ENCODE data around the gene CACNA1C. TPM values are rescaled to one million over a fixed set of nuclear protein-coding genes. Genes with fewer than 3 reads are reported as not detected.

Gene CACNA1C
- total RNA-seq, 2 donors from 2014 or later = 0.84 to 10.2 TPM

- no peak overlapping the region for H3K4me3 ChIP-seq
- H3K4me1 ChIP-seq = no peaks in the 10 kb centered on the region
- intact Hi-C loops (cut with DNase I) = no loop called here
- TF ChIP-seq, protein P1, sequence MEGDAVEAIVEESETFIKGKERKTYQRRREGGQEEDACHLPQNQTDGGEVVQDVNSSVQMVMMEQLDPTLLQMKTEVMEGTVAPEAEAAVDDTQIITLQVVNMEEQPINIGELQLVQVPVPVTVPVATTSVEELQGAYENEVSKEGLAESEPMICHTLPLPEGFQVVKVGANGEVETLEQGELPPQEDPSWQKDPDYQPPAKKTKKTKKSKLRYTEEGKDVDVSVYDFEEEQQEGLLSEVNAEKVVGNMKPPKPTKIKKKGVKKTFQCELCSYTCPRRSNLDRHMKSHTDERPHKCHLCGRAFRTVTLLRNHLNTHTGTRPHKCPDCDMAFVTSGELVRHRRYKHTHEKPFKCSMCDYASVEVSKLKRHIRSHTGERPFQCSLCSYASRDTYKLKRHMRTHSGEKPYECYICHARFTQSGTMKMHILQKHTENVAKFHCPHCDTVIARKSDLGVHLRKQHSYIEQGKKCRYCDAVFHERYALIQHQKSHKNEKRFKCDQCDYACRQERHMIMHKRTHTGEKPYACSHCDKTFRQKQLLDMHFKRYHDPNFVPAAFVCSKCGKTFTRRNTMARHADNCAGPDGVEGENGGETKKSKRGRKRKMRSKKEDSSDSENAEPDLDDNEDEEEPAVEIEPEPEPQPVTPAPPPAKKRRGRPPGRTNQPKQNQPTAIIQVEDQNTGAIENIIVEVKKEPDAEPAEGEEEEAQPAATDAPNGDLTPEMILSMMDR (IDR thresholded peaks at IDR 0.05) = no peak
- H3K9ac ChIP-seq (ENCODE audit: low read depth in 2 of 2, low read length in 2 of 2) = no peak overlapping the region
- H3K9me3 ChIP-seq = no peaks in the 10 kb centered on the region
- H3K27ac ChIP-seq = no peak overlapping the region
- no peaks in the 10 kb centered on the region for H3K27me3 ChIP-seq
- H3K36me3 ChIP-seq = no peaks in the 10 kb centered on the region
- no peak for DNase-seq
These were observed 221.9 kb downstream of the CACNA1C start for GRCh38 chr12:2274733-2275132.

GRCh38 chr12:2276288-2277033 lies 223.7 kb downstream of the CACNA1C start:
- Histone ChIP-seq H3K27me3 (no peaks in the 10 kb centered on the region), H3K36me3 (no peaks in the 10 kb centered on the region), H3K9ac (ENCODE audit: low read depth in 2 of 2, low read length in 2 of 2) (no peak overlapping the region), H3K9me3 (no peaks in the 10 kb centered on the region), H3K4me1 (no peaks in the 10 kb centered on the region), H3K4me3 (no peak overlapping the region), H3K27ac (no peak overlapping the region)
- TF ChIP-seq, protein P1 (IDR thresholded peaks at IDR 0.05) = no peak
- intact Hi-C loops (cut with DNase I) = no loop called here
- DNase-seq = no peak

GRCh38 chr12:2277492-2278155 lies 224.8 kb downstream of the CACNA1C start:
- Histone ChIP-seq H3K4me3 (no peak overlapping the region), H3K36me3 (no peaks in the 10 kb centered on the region), H3K27me3 (no peaks in the 10 kb centered on the region), H3K27ac (no peak overlapping the region), H3K4me1 (no peaks in the 10 kb centered on the region), H3K9ac (ENCODE audit: low read depth in 2 of 2, low read length in 2 of 2) (no peak overlapping the region), H3K9me3 (no peaks in the 10 kb centered on the region)
- DNase-seq = no peak
- intact Hi-C loops (cut with DNase I) = no loop called here
- TF ChIP-seq, protein P1 (IDR thresholded peaks at IDR 0.05) = no peak

GRCh38 chr12:2281446-2281845 lies 228.7 kb downstream of the CACNA1C start:
- H3K27ac ChIP-seq = no peak overlapping the region
- intact Hi-C loops (cut with DNase I) = loop anchor here (10.0 kb wide), 1 partner anchor 303 kb away; no protein-coding TSS in a partner anchor

DNA sequence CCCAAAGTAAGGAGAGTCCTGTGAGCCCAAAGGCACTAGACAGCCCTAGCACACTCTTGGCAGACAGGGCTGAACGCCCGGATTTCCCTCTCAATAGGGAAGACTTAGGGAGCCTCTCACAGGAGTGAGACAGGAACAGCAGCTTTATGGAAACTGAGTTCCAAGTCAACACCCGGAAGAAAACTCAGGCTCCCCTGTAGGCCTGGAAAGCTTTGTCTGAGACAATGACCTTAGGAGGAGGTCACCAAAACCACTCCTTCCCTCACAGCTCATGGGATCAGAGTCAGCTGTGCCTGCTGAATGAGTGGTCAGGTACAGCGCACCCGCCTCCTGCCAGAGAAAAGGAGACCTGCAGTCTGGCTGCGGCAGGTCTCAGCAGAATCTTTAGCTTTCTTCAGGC lies 229.5 kb downstream of the CACNA1C start:
- intact Hi-C loops (cut with DNase I) = loop anchor here (10.0 kb wide), 1 partner anchor 302 kb away; no protein-coding TSS in a partner anchor
- Histone ChIP-seq H3K4me3 (no peak overlapping the region), H3K27me3 (no peaks in the 10 kb centered on the region), H3K9me3 (no peaks in the 10 kb centered on the region), H3K36me3 (no peaks in the 10 kb centered on the region), H3K4me1 (no peaks in the 10 kb centered on the region), H3K27ac (no peak overlapping the region), H3K9ac (ENCODE audit: low read depth in 2 of 2, low read length in 2 of 2) (no peak overlapping the region)
- DNase-seq = no peak
- TF ChIP-seq, protein P1 (IDR thresholded peaks at IDR 0.05) = no peak

More at GRCh38 chr12:2281446-2281845, 228.7 kb downstream of the CACNA1C start:
- H3K9me3 ChIP-seq = no peaks in the 10 kb centered on the region
- H3K27me3 ChIP-seq = no peaks in the 10 kb centered on the region
- no peak for DNase-seq
- TF ChIP-seq, protein P1 (IDR thresholded peaks at IDR 0.05) = no peak
- H3K4me3 ChIP-seq = no peak overlapping the region
- no peak overlapping the region for H3K9ac ChIP-seq (ENCODE audit: low read depth in 2 of 2, low read length in 2 of 2)
- no peaks in the 10 kb centered on the region for H3K4me1 ChIP-seq
- H3K36me3 ChIP-seq = no peaks in the 10 kb centered on the region
